Neuron (in vitro differentiated cells): ENCODE results near the gene SYCE1L.

Experiments used
- H2AFZ ChIP-seq: one replicate; pipeline ENCODE4 v1.6.1; 2013; ENCODE audit warnings: low read depth, mild to moderate bottlenecking, inconsistent platforms, low read length, moderate library complexity
- H3K27me3 ChIP-seq: one replicate; pipeline ENCODE4 v1.6.1; 2013; ENCODE audit warnings: low read length; ENCODE audit not compliant: insufficient read depth
- H3K36me3 ChIP-seq: one replicate; pipeline ENCODE4 v1.6.1; 2013; ENCODE audit warnings: low read length; ENCODE audit not compliant: insufficient read depth
- H3K4me1 ChIP-seq: one replicate; pipeline ENCODE4 v1.6.1; 2013; ENCODE audit warnings: low read length; ENCODE audit not compliant: insufficient read depth
- H3K4me3 ChIP-seq: 2 replicates; pipeline ENCODE4 v1.5.1; 2013; ENCODE audit warnings: mild to moderate bottlenecking, low read length, moderate library complexity
- H3K9me3 ChIP-seq: one replicate; pipeline ENCODE4 v1.6.1; 2013; ENCODE audit warnings: low read length

The SYCE1L gene

GRCh38 chr16:77212741-77213541 lies 13.7 kb downstream of the SYCE1L start:
- Histone ChIP-seq H3K27me3 (no peaks in the 10 kb centered on the region), H3K9me3 (peaks cover 2% of the 10 kb centered on the region)

GRCh38 chr16:77213542-77214106 lies 14.4 kb downstream of the SYCE1L start:
- no peaks in the 10 kb centered on the region for H3K36me3 ChIP-seq
- peaks cover 3% of the 10 kb centered on the region for H3K4me1 ChIP-seq
- H3K4me3 ChIP-seq: no peak overlapping the region
- H3K9me3 ChIP-seq: peaks cover 2% of the 10 kb centered on the region
- no peak overlapping the region for H2AFZ ChIP-seq
- H3K27me3 ChIP-seq: no peaks in the 10 kb centered on the region

More at GRCh38 chr16:77212741-77213541, 13.7 kb downstream of the SYCE1L start:
- Histone ChIP-seq H3K36me3 (no peaks in the 10 kb centered on the region), H3K4me1 (peaks cover 3% of the 10 kb centered on the region), H2AFZ (no peak overlapping the region), H3K4me3 (no peak overlapping the region)

- Histone ChIP-seq H3K4me1 (peaks cover 3% of the 10 kb centered on the region), H3K9me3 (peaks cover 2% of the 10 kb centered on the region), H2AFZ (no peak overlapping the region), H3K36me3 (no peaks in the 10 kb centered on the region), H3K4me3 (no peak overlapping the region), H3K27me3 (no peaks in the 10 kb centered on the region)
These were observed 15.4 kb downstream of the SYCE1L start for GRCh38 chr16:77214411-77215138.

- Histone ChIP-seq H3K4me1 (peaks cover 3% of the 10 kb centered on the region), H3K4me3 (no peak overlapping the region), H3K9me3 (no peaks in the 10 kb centered on the region), H3K36me3 (no peaks in the 10 kb centered on the region), H3K27me3 (no peaks in the 10 kb centered on the region), H2AFZ (no peak overlapping the region)
These were observed 20.2 kb downstream of the SYCE1L start for GRCh38 chr16:77219437-77219836.

GRCh38 chr16:77220427-77220826 lies 21.2 kb downstream of the SYCE1L start:
- H3K4me1 ChIP-seq: no peaks in the 10 kb centered on the region
- H3K36me3 ChIP-seq: no peaks in the 10 kb centered on the region
- no peaks in the 10 kb centered on the region for H3K27me3 ChIP-seq
- no peak overlapping the region for H2AFZ ChIP-seq
- H3K4me3 ChIP-seq: no peak overlapping the region
- no peaks in the 10 kb centered on the region for H3K9me3 ChIP-seq

GRCh38 chr16:77221482-77221881 lies 22.3 kb downstream of the SYCE1L start:
- Histone ChIP-seq H2AFZ (no peak overlapping the region), H3K27me3 (no peaks in the 10 kb centered on the region), H3K9me3 (no peaks in the 10 kb centered on the region), H3K4me3 (no peak overlapping the region), H3K4me1 (no peaks in the 10 kb centered on the region), H3K36me3 (no peaks in the 10 kb centered on the region)

GRCh38 chr16:77223184-77223583 lies 24.0 kb downstream of the SYCE1L start:
- H3K27me3 ChIP-seq: no peaks in the 10 kb centered on the region
- no peaks in the 10 kb centered on the region for H3K36me3 ChIP-seq
- no peaks in the 10 kb centered on the region for H3K9me3 ChIP-seq
- H3K4me3 ChIP-seq: no peak overlapping the region
- H3K4me1 ChIP-seq: no peaks in the 10 kb centered on the region
- no peak overlapping the region for H2AFZ ChIP-seq

GRCh38 chr16:77225182-77225581 lies 26.0 kb downstream of the SYCE1L start:
- Histone ChIP-seq H3K36me3 (no peaks in the 10 kb centered on the region), H3K27me3 (no peaks in the 10 kb centered on the region), H2AFZ (no peak overlapping the region), H3K4me1 (no peaks in the 10 kb centered on the region), H3K9me3 (no peaks in the 10 kb centered on the region), H3K4me3 (no peak overlapping the region)

GRCh38 chr16:77227745-77228144 lies 28.5 kb downstream of the SYCE1L start:
- H2AFZ ChIP-seq: no peak overlapping the region
- no peaks in the 10 kb centered on the region for H3K9me3 ChIP-seq
- no peaks in the 10 kb centered on the region for H3K27me3 ChIP-seq
- H3K4me1 ChIP-seq: no peaks in the 10 kb centered on the region
- no peak overlapping the region for H3K4me3 ChIP-seq
- H3K36me3 ChIP-seq: no peaks in the 10 kb centered on the region

- Histone ChIP-seq H3K4me1 (no peaks in the 10 kb centered on the region), H3K27me3 (no peaks in the 10 kb centered on the region), H2AFZ (no peak overlapping the region), H3K9me3 (no peaks in the 10 kb centered on the region), H3K4me3 (no peak overlapping the region), H3K36me3 (no peaks in the 10 kb centered on the region)
These were observed 31.8 kb downstream of the SYCE1L start for GRCh38 chr16:77231047-77231446.

GRCh38 chr16:77233799-77234519 lies 34.8 kb downstream of the SYCE1L start:
- Histone ChIP-seq H3K27me3 (peaks cover 8% of the 10 kb centered on the region), H3K9me3 (no peaks in the 10 kb centered on the region), H2AFZ (no peak overlapping the region), H3K4me3 (no peak overlapping the region), H3K4me1 (no peaks in the 10 kb centered on the region), H3K36me3 (no peaks in the 10 kb centered on the region)

- H3K9me3 ChIP-seq: no peaks in the 10 kb centered on the region
These were observed 35.4 kb downstream of the SYCE1L start for GRCh38 chr16:77234611-77235010.

GRCh38 chr16:77236063-77236511 lies 36.9 kb downstream of the SYCE1L start:
- Histone ChIP-seq H3K4me3 (no peak overlapping the region), H3K4me1 (no peaks in the 10 kb centered on the region), H3K9me3 (no peaks in the 10 kb centered on the region), H3K27me3 (peaks cover 8% of the 10 kb centered on the region), H2AFZ (no peak overlapping the region), H3K36me3 (no peaks in the 10 kb centered on the region)

More at GRCh38 chr16:77234611-77235010, 35.4 kb downstream of the SYCE1L start:
- Histone ChIP-seq H3K4me1 (no peaks in the 10 kb centered on the region), H3K36me3 (no peaks in the 10 kb centered on the region), H2AFZ (no peak overlapping the region), H3K4me3 (no peak overlapping the region), H3K27me3 (peaks cover 8% of the 10 kb centered on the region)
